ENCODE data around the gene GSK3B.

GSK3B gene

DNA sequence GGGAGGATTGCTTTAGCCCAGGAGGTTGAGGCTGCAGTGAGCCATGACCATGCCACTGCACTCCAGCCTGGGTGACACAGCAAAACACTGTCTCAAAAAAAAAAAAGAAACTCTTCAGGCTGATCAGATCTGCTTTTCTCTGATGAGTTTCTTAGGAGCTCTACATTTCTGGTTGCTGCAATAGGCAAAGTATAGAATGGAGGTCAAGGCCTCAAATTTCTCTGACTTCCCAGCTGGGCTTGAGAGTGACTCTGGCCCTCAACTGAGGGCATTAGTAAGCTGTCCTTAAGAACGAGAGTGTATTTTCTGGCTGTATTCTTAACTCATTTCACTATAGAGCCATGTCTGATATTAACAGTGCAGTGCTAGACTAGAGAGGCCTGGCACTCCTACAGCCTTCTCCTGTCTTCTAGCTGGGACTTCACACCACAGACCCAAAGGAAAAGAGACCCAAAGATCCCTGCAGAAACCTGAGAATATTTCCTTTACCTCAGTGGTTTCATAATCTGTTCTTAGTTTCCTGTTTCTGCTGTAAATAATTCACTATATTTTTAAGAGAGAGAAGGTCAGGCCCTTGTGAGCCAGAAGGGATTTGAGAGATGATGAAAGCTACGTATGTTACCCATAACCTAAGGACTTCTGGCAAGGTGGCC lies 314.4 kb downstream of the GSK3B start:
- DNase-seq (ENCODE audit: low read depth), result no peak

DNA sequence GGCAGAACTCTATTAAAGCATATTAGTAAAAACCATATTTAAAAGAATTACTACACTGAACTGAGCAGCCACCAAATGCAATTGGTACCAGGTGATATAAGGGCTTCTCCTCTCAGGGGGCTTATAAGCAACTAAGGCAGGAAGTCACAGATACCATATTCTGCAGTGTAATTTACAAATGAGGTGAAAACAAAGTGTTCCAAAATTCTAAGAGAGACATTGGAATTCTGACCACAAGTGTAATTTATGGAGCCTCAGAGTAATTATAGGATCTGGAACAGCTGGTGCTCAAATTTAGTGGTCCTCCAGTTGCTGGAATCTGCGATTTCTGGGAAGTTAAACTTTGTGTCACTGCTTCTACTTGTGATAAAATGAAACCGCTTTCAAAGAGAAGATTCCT lies 315.4 kb downstream of the GSK3B start:
- no peak for DNase-seq (ENCODE audit: low read depth)

DNA sequence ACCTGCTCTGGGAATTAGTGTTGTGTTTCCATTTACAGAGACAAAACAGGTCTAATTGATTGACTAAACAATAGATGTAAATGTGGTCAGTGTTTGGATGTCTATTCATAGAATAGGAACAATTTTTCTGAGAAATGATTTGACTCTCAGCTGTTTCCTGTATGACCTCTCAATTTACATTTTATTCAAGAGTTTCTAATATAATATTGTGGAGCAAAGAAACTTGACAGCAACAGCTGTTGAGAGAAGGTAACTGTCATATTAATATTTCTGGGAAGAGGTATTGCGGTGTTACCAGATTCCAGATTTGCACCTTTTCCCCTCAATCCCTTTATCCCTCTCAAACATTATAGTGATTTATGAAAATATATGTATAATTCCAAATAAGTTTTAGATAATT lies 316.1 kb downstream of the GSK3B start:
- no peak for DNase-seq (ENCODE audit: low read depth)

DNA sequence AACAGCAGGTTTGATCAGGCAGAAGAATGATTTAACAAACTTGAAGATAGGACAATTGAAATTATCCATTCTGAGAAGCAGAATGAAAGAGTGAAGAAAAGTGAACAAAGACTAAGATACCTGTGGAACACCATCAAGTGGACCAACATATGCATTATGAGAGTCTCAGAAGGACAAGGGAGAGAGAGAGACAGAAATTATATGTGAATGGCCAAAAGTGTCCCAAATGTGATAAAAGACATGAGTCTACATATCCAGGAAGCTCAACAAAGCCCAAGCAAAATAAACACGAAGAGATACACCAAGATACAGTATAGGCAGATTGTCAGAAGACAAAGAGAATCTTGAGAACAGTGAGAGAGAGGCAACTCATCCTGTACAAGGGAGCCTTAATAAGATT lies 317.9 kb downstream of the GSK3B start:
- DNase-seq (ENCODE audit: low read depth), result no peak

DNA sequence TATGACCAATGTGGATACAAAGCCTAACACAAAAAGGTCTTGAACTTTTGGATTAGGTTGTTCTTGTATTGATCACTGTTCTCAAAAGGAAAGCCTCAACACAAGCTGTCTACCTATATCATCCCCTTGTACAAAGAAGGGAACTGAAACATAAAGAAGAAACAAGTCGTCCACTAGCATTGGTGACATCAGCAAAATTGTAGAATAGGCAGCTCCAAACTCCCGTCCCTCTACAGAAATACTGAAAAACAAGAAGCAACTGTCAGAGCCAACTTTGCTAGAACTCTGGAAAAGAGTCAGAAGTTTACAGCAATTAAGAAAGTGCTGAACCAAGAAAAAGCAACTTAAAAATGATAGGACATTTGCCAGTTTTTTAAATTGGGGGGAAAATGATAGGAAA lies 319.8 kb downstream of the GSK3B start:
- no peak for DNase-seq (ENCODE audit: low read depth)

Data from activated gamma-delta T cell treated with anti-CD3 and anti-CD28 coated beads, Interleukin-2, amount 50 U/mL, for 16 hours (primary cell).